Measurements from ENCODE around the gene HIGD1B. TPM values are rescaled to one million over a fixed set of nuclear protein-coding genes. Genes with fewer than 3 reads are reported as not detected.

HIGD1B gene
- total and polyA plus RNA-seq, 2 of the 13 experiments (the other 11 are each of a cell fraction or from before 2014, with no cell fraction given) = not detected

- TF ChIP-seq E2F1 (CRISPR knock-in tag; IDR thresholded peaks at IDR 0.05) (peak; percentile 76), ZNF569 (CRISPR knock-in tag; IDR thresholded peaks at IDR 0.05; ENCODE audit: borderline replicate concordance) (no peak), JUNB (CRISPR knock-in tag; IDR thresholded peaks at IDR 0.05; ENCODE audit: borderline replicate concordance) (peak; percentile 65; the same call in 1 of the 2 replicates), ZNF124 (CRISPR knock-in tag; IDR thresholded peaks at IDR 0.05) (peak; percentile 94; the same call in 1 of the 2 replicates), KDM2A (CRISPR knock-in tag; IDR thresholded peaks at IDR 0.05; ENCODE audit: borderline replicate concordance, low read depth) (peak; percentile 99), ZUFSP (CRISPR knock-in tag; IDR thresholded peaks at IDR 0.05; ENCODE audit: borderline replicate concordance) (no peak), ZNF773 (CRISPR knock-in tag; IDR thresholded peaks at IDR 0.05; ENCODE audit: borderline replicate concordance) (peak; percentile 89; the same call in 1 of the 2 replicates), ZBTB34 (CRISPR knock-in tag; IDR thresholded peaks at IDR 0.05) (peak; percentile 53; the same call in 1 of the 2 replicates), ZSCAN31 (CRISPR knock-in tag; IDR thresholded peaks at IDR 0.05; ENCODE audit: low read depth) (peak; percentile 94), ZNF263 (CRISPR knock-in tag; IDR thresholded peaks at IDR 0.05) (peak; percentile 52), ZNF772 (CRISPR knock-in tag; IDR thresholded peaks at IDR 0.05) (peak; percentile 97), ZBTB21 (CRISPR knock-in tag; IDR thresholded peaks at IDR 0.05) (peak; percentile 45; the same call in 1 of the 2 replicates), PPARG (CRISPR knock-in tag; conservative IDR thresholded peaks at IDR 0.05) (peak; percentile 76; the same call in 1 of the 2 replicates), ZNF652 (CRISPR knock-in tag; IDR thresholded peaks at IDR 0.05; ENCODE audit: borderline replicate concordance, low read depth) (peak; percentile 12; the same call in 1 of the 2 replicates), ZNF264 (CRISPR knock-in tag; IDR thresholded peaks at IDR 0.05) (peak; percentile 68; the same call in 1 of the 2 replicates), SETDB1 (CRISPR knock-in tag; IDR thresholded peaks at IDR 0.05; ENCODE audit: borderline replicate concordance) (no peak), KAT8 (CRISPR knock-in tag; IDR thresholded peaks at IDR 0.05) (peak; percentile 100), ZNF530 (CRISPR knock-in tag; IDR thresholded peaks at IDR 0.05; ENCODE audit: low read depth) (0 out of 2 replicates have a peak, but pooled peaks have one; percentile 58), GMEB2 (CRISPR knock-in tag; IDR thresholded peaks at IDR 0.05; ENCODE audit: low read depth) (peak; percentile 88), PCBP2 (optimal IDR thresholded peaks at IDR 0.05; ENCODE audit: low read depth, low read length, poor library complexity, severe bottlenecking) (no peak), NFRKB (IDR thresholded peaks at IDR 0.05) (no peak), ZNF558 (CRISPR knock-in tag; IDR thresholded peaks at IDR 0.05; ENCODE audit: borderline replicate concordance) (peak; percentile 83), ZNF326 (CRISPR knock-in tag; IDR thresholded peaks at IDR 0.05; ENCODE audit: borderline replicate concordance) (no peak), ZNF780A (CRISPR knock-in tag; IDR thresholded peaks at IDR 0.05) (peak; percentile 93)
Observed at GRCh38 chr17:44899074-44899782, 51.5 kb downstream of the HIGD1B start, which contains the start of gene EFTUD2 (continued).

Measured in HepG2 (cell line).